Measurements from ENCODE around the gene CTAG1B. TPM values are rescaled to one million over a fixed set of nuclear protein-coding genes. Genes with fewer than 3 reads are reported as not detected.

The CTAG1B gene
- total and polyA plus RNA-seq, 2 of the 8 experiments (the other 6 are each of a cell fraction or from before 2014, with no cell fraction given) = not detected

GRCh38 chrX:154600759-154601374, 18.2 kb downstream of the CTAG1B start (continued):
- TF ChIP-seq, protein P1, sequence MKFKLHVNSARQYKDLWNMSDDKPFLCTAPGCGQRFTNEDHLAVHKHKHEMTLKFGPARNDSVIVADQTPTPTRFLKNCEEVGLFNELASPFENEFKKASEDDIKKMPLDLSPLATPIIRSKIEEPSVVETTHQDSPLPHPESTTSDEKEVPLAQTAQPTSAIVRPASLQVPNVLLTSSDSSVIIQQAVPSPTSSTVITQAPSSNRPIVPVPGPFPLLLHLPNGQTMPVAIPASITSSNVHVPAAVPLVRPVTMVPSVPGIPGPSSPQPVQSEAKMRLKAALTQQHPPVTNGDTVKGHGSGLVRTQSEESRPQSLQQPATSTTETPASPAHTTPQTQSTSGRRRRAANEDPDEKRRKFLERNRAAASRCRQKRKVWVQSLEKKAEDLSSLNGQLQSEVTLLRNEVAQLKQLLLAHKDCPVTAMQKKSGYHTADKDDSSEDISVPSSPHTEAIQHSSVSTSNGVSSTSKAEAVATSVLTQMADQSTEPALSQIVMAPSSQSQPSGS (IDR thresholded peaks at IDR 0.05; ENCODE audit: low read length) = no peak
- no peak for TF ChIP-seq FOSL1 (IDR thresholded peaks at IDR 0.05; ENCODE audit: insufficient read depth, low read depth, low read length)
- TF ChIP-seq SIX5 (IDR thresholded peaks at IDR 0.05; ENCODE audit: low read depth, low read length) = no peak
- TF ChIP-seq CTCF (IDR thresholded peaks at IDR 0.05; ENCODE audit: control extremely low read depth in 1 of 3, insufficient read depth in 1 of 3, low read depth in 1 of 3, low read length in 3 of 3) = no peak
- TF ChIP-seq ZNF274 (IDR thresholded peaks at IDR 0.05; ENCODE audit: borderline replicate concordance, extremely low read depth, low read length) = no peak
